NCI-H2227 (cell line): ENCODE measurements around the gene CDH13.

Experiments
- DNase-seq: peaks from one replicate; lab custom pipeline; 2025; ENCODE audit not compliant: unreplicated experiment; lab: John Stamatoyannopoulos, UW

Gene CDH13

DNA sequence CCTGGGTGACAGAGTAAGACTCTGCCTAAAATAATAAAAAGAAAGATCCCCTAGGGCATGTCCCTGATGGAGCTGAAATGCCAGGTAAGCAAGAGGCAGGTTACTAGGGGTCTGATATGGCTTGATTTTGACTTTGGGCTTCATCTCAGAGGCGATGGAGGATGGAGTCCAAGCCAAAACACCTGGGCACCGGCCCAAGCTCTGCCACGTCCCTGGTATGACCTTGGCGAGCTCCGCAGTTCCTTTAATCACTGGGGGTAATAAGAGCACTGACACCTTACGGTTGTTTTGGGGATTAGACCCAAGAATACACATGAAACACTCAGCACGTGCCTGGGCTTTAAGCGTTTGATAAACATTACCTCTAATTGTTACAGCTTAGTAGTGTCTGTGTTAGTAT is 830.2 kb downstream of the CDH13 start:
- DNase-seq: no peak

DNA sequence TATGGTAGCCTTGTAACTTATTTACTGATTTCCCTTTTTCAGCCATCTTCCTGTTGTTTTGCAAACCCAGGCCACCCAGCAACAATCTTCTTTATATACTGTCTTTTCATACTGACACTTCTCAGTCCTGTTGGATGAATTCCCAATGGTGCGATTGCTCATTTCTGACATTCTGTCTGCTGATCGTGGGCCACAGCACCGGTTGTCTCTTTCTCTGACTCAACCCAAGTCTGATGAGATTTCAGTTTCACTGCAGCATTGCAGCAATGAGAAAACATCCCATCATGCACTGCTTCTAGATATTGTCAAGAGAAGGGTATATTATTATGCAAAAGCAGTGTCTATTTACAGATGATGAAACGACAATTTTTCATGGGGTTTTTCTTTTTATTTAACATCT is 831.8 kb downstream of the CDH13 start:
- no peak for DNase-seq

DNA sequence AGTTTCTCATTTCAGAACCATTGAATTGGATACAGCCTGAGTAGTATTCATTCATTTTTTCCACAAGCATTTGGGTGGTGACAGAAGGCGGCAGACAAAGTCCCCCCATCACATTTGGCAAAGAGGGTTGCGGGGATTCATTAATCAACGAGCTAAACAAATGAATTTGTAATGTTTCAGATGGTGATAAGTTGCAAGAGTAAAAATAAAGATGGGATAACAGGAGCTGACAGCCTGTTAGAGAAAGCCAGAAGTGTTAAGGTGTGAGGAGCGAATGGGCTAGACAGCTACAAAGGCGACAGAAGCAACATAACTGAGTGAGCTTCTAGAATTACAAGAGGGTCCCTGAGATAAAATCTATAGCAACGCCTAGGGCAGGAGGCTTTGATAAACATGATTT is 838.2 kb downstream of the CDH13 start:
- DNase-seq: no peak

DNA sequence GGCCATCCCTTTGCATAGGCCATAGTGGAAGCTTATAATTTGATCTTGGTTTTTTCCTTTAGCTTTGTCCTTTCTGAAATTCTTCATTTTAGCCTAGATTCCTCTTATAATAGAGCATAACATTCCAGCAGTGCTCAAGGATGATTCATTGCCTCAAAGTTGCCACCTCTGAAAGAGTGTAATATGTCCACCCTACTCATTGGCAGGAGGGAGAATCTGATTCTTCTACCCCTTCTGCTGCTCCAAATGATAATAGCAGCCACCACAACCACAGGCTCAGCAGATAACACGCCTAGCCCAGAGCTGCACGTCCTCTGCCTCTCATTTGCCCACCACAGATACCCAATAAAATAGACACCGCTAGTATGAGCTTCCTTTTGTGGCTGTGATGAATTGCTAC is 843.6 kb downstream of the CDH13 start:
- DNase-seq: no peak

DNA sequence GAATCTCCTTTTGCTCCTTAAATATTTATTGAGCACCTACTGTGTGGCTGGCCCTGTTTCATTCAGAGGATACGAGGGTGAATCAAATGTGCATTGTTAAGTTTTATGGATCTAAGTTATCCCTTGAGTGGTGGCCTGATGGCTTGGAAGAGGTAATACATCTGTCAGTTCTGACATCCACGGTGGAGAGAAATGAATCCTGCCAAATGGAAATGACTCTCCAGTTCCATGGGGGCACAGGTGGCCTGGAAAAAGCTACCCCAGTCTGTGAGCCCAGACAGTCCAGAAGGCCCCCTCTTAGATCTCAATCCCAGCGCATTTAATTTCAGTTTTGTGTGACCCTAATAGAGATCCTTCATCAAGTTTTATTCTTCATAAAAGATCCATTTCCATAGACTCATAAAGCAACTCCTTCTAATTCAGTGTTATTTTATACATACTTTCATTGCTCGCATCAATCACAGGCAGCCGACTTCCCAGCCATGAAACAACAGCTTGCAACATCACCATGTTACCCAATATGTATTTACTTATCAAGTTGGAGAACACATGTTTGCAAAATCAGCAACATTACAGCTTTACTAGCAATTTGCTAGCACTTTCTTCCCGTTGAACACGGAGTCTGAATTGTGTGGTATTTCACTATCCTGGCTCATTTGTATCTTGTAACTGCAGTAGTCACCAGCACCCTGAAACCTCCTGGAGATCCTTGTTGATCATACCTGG is 846.2 kb downstream of the CDH13 start:
- DNase-seq: no peak

DNA sequence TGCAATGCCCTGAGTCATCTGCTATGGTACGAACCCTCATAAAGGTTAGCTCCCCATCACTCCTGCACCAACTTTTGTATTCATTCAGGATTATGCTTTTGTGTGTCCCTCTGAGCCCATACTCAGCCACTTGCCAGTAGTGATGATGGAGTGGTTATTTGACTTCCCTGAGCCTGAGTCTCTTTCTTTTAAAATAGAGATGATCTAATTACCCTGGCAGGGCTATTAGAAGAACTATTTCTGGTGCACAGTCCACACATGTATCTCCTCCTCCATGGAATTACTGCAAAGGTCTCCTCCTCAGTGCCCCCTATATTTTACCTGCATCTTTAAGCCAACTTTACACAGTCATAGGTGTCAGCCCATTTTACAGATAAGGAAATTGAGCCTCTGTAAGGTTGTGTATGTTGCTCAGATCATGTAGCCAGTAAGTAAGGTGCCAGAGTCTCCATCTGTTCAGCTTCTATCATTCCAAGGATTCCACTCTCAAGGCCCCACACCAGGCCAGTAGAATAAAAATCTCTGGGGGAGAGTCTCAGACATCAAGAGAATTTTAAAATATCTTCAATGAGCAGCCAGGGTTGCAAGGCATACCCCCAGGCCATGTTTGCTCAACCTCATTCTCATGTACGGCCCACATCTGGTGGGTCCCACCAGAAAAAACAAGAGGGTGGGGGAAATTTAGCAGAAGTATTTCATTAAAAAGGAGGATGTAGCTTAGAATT is 847.3 kb downstream of the CDH13 start:
- DNase-seq: no peak

DNA sequence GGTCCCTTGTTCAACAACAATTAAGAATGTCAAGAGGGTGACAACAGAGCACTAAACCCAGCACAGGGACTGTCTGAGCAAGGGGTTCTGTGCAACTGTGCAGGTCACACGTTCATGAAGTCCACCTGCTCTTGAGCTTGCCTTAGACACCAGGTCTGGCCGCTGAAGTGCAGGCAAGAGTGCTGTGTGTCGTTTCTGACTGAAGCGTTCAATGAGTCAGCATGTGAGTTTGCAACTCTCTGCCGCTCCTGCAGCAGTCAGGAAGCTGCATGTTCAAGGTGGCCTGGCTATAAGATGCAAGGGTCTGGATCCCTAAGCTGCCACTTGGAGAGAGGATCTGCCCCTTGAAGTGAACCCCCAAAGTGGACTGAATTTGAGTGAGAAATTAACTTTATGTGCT is 848.3 kb downstream of the CDH13 start:
- DNase-seq: no peak

DNA sequence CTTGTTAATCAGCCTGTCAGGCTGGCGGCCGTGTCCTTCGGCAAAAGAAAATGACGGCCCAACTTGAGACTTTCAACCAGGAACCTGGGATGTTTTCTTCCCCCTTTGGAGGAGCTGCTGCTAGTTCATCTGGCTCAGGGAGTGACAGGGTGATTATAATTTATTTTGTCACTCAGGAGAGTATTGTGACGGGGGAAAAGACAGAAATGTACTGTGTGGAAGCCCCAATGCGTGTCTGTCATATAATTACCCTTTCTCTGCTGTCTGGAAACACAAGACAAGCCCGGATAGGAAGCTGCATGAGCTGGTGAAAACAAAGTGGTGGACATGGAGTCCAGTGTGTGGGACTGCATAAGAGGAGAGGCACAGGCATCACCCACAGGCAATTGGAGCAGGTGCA is 854.8 kb downstream of the CDH13 start:
- no peak for DNase-seq

DNA sequence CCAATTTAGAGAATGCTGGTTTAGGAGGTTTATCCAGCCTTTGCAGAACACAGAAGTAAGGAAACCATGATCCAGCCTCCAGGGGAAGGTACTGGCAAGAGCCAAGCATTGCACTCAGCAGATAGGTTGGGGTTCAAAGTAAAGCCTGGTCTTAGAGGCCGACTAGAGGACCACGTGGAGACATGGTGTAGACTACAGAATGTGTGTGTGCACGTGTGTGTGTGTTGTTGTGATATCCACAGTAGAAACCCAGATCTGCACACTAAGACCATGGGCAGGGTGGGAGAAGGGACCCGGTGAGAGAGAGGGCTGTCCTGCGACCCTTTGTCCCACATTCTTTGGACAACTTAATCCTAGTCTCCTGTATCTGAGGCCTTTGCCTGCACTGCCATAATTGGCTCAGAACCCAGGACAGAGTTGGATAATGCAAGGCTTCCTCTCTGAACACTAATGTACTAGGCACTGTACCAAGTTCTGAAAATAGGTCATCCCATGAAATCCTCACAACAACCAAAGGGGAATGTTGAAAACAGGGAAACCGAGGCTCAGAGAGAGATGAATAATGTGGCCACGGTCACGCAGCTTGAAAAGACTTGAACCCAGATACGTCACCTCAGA is 855.9 kb downstream of the CDH13 start:
- DNase-seq: no peak

DNA sequence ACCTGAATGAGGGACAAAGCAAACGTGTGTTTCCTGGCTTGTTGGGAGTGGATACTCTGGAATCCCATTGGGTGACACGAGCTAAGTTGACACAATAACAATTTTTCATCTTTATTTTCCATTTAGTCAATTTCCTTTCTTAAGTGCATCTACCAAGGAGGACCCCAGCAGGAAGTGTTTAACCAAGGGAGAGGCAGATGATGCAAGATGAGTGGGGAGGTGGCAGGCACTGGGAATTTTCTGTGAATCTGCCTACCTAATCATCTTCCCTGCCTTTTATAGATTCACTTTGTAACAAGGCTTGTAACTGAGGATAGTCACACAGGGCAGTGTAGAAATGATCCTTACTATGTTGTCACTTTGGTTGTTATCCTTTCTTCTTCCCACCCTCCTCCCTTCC is 863.3 kb downstream of the CDH13 start:
- no peak for DNase-seq

DNA sequence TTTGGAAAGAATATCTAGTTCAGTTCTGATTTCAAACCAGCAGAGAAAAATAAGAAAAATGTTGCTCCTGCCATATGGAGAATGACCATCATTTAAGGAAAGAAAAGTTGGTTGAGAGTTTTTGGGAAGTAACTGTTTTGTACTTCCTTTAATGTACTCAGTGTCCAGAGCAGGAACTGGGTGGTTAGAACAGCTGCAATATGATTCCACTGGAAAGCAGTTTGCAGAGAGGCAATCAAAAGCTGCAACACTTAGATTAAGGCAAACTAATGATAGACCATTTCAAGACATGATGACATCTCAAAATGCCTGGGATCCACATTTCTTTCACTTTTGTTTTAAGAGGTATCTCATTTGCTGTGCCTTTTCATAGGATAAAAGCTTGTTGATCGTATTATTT is 867.7 kb downstream of the CDH13 start:
- DNase-seq: no peak

DNA sequence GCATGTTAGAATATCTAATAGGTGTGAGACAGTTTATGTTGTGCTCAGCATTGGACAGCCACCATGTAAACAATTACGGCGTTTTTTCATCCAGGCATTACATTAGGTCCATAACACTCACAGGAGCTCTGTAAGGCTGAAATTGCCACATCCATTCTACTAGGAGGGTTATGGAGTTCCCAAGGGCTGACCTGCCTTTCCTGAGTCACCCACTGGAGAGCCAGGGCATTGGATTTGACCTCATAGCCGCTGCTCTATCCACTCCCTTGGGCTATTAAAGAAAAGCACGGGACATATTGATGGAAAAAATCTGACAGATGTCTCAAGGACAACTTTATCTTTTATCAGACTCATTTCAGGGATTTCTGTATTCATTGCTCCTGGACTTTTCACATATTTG is 874.7 kb downstream of the CDH13 start:
- no peak for DNase-seq

DNA sequence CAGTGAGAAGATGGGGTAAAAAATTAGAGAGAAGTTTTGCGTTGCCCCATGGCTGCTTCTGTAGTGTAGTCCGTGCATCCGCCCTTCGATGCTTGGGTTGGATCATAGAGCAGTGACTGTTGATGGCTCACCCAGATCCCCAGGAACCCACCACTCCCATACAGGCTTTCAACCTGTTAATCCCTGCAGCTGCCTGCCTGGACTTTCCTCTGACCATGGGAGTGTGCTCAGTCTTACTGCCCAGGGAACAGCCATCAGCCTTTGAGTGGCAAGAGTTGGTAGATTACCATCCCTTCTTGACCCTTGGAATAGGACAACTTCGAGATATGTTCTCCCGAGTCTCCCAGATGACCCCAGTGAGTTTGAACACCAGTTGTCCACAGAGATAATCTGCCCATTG is 881.5 kb downstream of the CDH13 start:
- DNase-seq: no peak

DNA sequence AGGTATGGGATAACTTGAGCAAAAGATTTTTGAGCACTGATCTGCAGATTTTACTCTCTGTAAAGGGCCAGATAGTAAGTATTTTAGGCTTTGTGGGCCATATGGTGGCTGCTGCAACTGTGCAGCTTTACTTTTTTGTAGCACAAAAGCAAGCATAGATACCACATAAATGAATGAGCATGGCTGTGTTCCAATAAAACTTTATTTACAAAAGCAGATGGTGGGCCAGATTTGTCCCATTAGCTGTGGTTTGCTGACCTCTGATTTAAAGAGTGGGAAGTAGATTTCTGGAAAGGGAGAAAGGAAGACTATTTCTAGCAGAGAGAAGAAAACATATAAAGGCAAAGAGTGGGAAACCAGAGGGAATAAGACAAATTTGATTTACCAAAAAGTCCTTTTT is 882.5 kb downstream of the CDH13 start:
- DNase-seq: no peak

DNA sequence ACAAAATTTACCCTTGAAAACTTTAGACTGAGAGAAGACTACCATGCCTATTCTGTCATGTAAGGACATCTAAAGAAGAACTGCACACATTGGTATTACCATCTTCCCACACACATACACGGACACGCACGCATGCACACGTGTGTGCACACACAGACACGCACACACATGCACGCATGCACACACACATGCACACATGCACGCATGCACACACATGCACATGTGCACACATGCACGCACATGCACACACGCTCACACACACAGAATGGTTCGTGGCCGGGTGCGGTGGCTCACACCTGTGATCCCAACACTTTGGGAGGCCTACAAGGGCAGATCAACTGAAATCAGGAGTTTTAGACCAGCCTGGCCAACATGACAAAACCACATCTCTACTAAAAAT is 884.1 kb downstream of the CDH13 start:
- DNase-seq: no peak

DNA sequence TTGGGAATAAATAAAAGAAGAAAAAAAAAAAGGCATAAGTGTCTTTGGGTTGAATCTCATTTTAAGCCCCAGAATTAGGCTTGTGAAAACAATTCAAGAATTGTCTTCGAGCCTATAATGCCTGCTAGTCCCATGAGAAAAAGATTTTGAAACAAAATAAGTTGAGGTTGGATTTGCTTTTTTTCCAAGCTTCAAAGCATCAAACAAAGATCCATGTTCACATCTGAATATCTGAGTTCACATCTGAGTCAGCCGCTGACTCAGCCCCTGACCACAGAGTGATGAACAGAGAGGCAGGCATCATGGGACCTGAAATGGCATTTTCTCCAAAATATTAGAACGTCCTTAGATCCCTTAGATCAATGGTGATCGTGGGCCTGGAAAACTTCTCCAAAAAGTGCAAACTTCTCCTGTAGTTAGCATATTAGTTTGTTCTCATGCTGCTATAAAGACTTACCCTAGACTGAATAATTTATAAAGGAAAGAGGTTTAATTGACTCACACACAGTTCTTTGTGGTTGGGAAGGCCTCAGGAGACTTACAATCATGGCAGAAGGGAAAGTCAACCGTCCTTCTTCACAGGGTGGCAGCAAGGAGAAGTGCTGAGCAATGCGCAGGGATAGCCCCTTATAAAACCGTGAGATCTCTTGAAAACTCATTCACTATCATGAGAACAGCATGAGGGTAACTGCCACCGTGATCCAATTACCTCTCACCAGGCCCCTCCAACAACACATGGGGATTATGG is 886.4 kb downstream of the CDH13 start:
- DNase-seq: no peak

DNA sequence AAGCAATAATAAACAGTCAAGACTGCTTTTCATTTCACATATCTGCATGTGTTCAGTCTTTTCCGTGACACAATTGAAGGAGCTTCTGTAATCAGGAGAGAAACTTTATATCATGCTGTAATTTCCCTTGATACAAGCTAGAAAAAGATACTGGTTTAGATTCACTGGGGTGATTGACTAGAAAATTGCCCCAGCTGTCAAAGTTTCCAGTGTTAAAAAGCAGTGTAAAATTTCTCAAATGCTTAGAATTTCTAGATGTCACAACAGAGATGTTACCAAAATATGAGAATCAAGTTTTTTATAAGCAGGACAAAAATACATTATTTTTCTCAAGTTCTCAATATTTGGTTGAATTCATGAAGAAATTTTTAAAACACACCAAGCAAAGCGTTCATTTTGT is 888.6 kb downstream of the CDH13 start:
- DNase-seq: no peak

DNA sequence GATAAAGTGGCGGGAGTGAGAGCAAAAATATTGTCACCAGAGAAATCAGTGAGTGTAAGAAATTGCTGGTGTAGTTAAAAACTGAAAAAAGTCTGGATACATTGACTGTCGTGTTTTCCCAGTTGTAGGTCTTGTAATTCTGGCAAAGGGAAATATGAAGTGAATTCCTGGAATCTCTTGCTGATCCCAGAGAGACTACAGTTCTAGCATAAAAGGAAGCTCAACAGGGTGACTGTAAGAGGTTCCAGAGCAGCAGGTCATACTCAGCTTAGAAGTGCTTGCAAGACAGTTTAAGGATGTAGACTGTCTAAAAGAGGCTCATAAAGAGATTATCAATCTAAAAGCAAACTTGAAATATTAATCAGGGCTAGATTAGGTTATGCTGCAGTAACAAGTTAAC is 890.2 kb downstream of the CDH13 start:
- DNase-seq: no peak

DNA sequence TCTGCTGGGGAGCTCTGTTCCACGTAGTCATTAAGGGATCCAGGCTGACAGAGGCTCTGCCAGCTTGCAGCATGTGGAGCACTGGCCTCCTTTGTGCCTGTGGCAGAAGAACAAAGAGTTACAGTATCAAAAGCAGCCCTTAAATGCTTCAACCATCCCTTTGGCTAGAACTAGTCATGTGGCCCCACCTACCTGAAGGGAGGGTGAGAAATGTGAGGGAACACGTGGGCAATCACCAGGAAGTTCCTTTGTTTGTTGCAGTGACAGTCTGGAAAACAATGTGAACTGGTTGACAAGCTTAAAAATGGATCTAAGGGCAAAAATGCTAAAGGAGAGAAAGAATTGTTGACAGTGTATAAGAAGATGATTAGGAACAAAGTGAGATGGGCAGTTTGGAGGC is 890.6 kb downstream of the CDH13 start:
- no peak for DNase-seq

DNA sequence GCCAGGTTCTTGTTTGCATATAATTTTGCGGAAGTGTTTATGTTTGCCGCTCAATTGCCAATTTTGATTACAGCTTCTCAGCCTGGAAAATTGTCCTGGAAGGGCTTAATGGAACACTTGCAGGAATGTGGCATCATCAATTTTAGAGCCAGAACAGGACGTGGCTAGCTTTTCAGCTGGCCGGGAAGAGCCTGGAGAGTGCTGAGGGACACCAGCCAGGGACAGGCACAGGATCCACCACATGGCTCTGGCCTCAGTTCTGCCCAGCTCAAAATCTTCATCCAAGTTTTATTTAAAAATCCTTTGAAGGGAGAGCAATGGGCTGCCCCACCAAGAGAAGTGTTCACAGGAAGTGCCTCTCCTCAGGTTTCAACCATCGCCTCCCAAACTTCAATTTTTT is 893.8 kb downstream of the CDH13 start:
- no peak for DNase-seq

DNA sequence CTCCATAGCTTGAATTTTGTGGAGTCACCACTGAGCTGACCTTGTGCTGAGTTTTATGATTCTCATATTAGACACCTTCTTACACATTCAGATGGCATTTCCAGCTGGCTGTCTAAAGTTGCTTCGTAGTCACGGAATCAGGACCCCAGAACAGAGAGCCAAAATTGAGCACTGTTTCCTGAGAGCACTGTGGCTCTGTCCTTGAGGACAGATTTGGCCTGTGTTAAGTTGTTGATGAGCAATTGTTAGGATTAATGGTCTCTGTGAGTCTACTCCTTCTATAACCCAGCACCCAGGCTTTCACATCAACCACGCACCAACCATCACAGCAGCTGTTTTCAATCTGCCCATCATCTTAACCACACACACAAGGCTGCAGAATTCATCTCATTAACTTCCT is 903.5 kb downstream of the CDH13 start:
- DNase-seq: no peak

DNA sequence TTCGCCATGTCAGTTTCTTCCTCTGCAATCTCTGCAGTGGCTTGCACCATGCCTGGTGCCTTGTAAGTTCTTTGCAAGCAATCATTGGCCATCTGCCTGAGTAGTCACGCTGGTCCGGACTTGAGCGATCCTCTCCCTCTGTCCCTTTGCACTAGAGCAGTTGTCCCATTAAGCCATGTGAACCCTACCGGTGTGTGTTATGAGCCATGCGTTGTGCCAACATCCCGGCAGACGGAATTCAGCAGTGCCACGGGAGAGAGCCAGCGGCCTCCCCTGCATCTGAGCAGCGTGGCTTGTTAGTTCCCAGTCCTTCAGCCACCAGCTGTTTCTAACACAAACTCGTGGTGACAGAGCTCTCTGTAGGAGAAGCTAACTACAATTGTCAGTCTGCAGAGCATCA is 905.9 kb downstream of the CDH13 start:
- no peak for DNase-seq
